Ishikawa (cell line): Measurements from ENCODE around the gene RAVER2.

Experiments
- CEBPB ChIP-seq: IDR thresholded peaks from 2 replicates; pipeline ENCODE4 v1.6.1; 2012
- CREB1 ChIP-seq: IDR thresholded peaks from 2 replicates; pipeline ENCODE4 v1.6.1; 2012; ENCODE audit warnings: low read depth
- EGR1 ChIP-seq: IDR thresholded peaks from 2 replicates; pipeline ENCODE4 v1.6.1; 2012
- EP300 ChIP-seq: IDR thresholded peaks from 2 replicates; pipeline ENCODE4 v1.6.1; 2012; ENCODE audit warnings: borderline replicate concordance
- FOXM1 ChIP-seq: IDR thresholded peaks from 2 replicates; pipeline ENCODE4 v1.6.1; 2012; ENCODE audit warnings: low read depth, borderline replicate concordance
- NFIC ChIP-seq: IDR thresholded peaks from 2 replicates; pipeline ENCODE4 v1.6.1; 2012
- RAD21 ChIP-seq: IDR thresholded peaks from 2 replicates; pipeline ENCODE4 v1.6.1; 2012; ENCODE audit warnings: low read depth
- TAF1 ChIP-seq: IDR thresholded peaks from 2 replicates; pipeline ENCODE4 v1.6.1; 2012; ENCODE audit warnings: low read depth, mild to moderate bottlenecking
- TCF12 ChIP-seq: IDR thresholded peaks from 2 replicates; pipeline ENCODE4 v1.6.1; 2012; ENCODE audit warnings: low read depth
- TEAD4 ChIP-seq: IDR thresholded peaks from 2 replicates; pipeline ENCODE4 v1.6.1; 2012
- YY1 ChIP-seq: IDR thresholded peaks from 2 replicates; pipeline ENCODE4 v1.6.1; 2012; ENCODE audit warnings: low read depth
- ZBTB7A ChIP-seq: IDR thresholded peaks from 2 replicates; pipeline ENCODE4 v1.6.1; 2012; ENCODE audit warnings: low read depth
- TF ChIP-seq, protein P1 (sequence below): IDR thresholded peaks from 2 replicates; pipeline ENCODE4 v1.6.1; 2012
- TF ChIP-seq, protein P2 (sequence below): IDR thresholded peaks from 2 replicates; pipeline ENCODE4 v1.6.1; 2012; ENCODE audit warnings: low read depth, mild to moderate bottlenecking
- TF ChIP-seq, protein P3 (sequence below): IDR thresholded peaks from 2 replicates; pipeline ENCODE4 v1.6.1; 2012

RAVER2 gene

DNA sequence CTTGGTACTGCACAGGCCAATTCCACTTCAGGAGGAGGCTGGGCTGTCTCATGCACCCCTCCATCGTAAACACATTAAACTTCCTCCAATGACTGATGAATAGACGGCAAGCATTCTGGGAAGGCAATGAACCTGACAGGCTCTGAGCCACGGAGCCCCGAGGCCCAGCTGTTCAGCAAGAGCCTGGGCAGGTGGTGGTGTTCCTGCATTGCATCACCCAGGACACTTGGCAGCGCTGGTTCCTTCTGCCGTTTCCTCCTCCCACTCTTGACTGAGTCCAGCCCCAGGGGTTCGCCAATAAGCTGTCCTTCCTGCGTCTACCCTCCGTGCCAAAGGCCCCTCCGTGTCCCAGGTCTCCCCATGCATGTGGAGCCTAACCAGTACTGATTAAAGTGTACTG lies 111.7 kb downstream of the RAVER2 start:
- TF ChIP-seq FOXM1 (no peak), NFIC (no peak), TCF12 (no peak), RAD21 (no peak), EGR1 (no peak), CREB1 (no peak), ZBTB7A (no peak), EP300 (no peak), YY1 (no peak), TAF1 (no peak)
- TF ChIP-seq, protein P1, sequence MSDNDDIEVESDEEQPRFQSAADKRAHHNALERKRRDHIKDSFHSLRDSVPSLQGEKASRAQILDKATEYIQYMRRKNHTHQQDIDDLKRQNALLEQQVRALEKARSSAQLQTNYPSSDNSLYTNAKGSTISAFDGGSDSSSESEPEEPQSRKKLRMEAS: no peak
- TF ChIP-seq, protein P2, sequence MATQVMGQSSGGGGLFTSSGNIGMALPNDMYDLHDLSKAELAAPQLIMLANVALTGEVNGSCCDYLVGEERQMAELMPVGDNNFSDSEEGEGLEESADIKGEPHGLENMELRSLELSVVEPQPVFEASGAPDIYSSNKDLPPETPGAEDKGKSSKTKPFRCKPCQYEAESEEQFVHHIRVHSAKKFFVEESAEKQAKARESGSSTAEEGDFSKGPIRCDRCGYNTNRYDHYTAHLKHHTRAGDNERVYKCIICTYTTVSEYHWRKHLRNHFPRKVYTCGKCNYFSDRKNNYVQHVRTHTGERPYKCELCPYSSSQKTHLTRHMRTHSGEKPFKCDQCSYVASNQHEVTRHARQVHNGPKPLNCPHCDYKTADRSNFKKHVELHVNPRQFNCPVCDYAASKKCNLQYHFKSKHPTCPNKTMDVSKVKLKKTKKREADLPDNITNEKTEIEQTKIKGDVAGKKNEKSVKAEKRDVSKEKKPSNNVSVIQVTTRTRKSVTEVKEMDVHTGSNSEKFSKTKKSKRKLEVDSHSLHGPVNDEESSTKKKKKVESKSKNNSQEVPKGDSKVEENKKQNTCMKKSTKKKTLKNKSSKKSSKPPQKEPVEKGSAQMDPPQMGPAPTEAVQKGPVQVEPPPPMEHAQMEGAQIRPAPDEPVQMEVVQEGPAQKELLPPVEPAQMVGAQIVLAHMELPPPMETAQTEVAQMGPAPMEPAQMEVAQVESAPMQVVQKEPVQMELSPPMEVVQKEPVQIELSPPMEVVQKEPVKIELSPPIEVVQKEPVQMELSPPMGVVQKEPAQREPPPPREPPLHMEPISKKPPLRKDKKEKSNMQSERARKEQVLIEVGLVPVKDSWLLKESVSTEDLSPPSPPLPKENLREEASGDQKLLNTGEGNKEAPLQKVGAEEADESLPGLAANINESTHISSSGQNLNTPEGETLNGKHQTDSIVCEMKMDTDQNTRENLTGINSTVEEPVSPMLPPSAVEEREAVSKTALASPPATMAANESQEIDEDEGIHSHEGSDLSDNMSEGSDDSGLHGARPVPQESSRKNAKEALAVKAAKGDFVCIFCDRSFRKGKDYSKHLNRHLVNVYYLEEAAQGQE: no peak

DNA sequence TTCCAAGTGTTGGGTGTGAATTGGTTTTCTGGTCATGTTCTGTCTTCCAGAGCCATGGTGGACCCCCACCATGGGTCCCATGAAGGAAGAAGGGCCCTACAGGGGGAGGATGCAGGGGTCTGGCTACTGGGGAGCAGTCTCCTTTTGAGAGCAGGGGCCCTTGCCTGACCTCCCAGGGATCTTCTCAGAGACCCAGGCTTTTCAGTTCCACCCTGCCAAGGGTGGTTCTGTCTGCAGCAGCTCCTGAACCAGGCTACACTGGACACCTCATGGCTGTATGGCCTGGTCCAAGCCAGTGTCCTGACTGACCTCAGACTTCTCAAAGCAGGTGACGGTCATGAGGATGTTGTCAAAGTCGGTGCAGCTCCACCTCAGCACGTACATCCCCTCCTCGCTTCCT lies 112.5 kb downstream of the RAVER2 start:
- TF ChIP-seq, protein P3, sequence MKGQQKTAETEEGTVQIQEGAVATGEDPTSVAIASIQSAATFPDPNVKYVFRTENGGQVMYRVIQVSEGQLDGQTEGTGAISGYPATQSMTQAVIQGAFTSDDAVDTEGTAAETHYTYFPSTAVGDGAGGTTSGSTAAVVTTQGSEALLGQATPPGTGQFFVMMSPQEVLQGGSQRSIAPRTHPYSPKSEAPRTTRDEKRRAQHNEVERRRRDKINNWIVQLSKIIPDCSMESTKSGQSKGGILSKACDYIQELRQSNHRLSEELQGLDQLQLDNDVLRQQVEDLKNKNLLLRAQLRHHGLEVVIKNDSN: no peak
- TF ChIP-seq, protein P1: no peak
- TF ChIP-seq TAF1 (no peak), NFIC (no peak), FOXM1 (no peak), ZBTB7A (no peak), EGR1 (no peak), YY1 (no peak), CREB1 (no peak), RAD21 (no peak), CEBPB (no peak), TEAD4 (no peak), TCF12 (no peak), EP300 (no peak)
- TF ChIP-seq, protein P2: no peak

DNA sequence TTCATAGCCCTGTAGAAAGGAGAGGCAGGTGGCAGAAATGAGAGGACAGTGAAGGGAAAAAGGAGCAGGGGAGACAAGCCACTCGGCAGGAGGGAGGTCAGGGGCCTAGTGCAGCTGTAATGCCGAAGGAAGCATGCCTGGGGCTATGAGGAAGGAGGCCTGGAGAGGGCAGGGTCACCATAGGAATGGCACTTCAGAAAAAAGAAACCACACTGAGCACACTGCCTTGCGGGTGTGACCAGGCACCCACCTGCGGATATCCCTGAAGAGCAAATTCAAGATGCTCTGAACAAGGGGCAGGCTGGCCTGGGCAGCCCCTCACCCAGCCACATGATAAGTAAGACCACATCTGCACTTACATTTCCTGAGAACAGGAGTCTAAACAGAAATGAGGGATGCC lies 116.7 kb downstream of the RAVER2 start:
- TF ChIP-seq RAD21: peak; percentile 62
- no peak for TF ChIP-seq EGR1

DNA sequence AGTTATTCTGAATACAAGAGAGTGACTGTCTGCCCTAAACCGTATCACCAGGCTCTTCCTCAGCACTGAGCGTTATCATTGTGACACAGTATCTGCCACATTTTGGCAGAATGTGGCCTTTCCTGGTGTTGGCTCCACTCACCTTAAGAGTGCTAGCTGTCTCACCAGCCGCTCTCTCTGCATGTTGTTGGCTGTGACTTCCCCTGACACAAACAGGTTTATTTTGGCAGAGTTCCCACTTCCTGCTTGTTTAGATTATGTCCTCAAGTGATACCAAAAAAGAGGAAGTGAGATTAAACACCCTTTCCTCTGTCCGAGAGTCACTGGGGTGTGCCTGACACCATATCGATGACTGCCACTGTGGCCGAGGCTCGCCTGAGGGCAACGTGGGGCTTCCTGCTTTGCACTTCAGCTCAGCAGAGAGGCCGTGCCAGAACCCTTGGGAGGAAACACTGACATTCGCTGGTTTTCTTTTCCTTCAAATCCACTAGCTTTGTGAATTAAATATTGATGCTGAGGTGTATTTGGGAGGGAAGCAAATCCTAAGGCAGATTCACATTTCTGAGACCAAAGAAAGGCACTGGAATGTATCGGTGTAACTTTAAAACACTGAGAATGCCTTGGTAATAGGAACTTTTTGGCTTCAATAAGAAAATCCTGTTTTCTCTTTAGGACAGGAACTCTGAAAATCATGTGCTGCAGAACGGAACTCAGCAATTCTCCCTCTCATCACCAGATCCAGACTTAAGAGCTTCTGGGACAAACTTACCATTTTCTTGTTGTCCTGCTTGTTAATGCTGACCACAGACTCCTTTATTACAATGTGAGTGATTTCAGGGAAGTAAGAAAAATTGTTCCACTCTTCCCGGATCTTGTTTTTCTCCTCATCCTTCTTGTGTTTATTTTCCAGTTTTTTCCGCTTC lies 119.4 kb downstream of the RAVER2 start:
- TF ChIP-seq, protein P2: no peak

DNA sequence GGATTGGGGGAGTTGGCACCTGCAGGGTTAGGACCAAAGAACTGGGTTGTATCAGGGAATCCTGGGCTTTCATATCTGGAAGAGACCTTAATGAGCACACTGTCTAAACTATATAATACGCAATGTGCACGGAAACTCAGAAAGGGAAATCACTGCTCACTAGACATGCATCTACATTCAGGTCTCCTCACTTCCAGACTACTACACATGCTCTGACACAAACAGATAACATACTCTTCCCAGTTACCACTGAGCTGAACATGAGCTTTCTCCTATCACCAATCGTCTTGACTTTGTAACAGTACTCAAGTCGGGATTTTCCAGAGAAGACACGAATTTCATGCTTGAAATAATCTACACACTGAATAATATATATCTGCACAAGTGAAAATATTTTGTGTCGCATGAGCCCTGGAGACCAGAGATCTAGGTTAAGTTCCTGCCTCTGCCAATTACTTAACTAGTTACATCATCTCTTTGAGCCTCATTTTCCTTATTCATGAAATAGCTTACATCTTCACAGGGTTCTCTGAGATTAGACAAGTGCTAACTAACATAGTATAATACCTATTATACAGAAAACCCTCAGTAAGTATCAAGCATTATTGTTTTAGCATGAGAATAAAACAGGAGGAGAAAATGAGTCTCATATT lies 120.4 kb downstream of the RAVER2 start:
- TF ChIP-seq TEAD4: no peak
- TF ChIP-seq, protein P1: no peak
- no peak for TF ChIP-seq RAD21
- no peak for TF ChIP-seq TAF1
- TF ChIP-seq CREB1: no peak
- TF ChIP-seq NFIC: no peak
